Measurements from ENCODE around the gene NPVF.
A peak's percentile ranks its signal among the peaks of the same experiment; 100 is the strongest.

Gene NPVF

DNA sequence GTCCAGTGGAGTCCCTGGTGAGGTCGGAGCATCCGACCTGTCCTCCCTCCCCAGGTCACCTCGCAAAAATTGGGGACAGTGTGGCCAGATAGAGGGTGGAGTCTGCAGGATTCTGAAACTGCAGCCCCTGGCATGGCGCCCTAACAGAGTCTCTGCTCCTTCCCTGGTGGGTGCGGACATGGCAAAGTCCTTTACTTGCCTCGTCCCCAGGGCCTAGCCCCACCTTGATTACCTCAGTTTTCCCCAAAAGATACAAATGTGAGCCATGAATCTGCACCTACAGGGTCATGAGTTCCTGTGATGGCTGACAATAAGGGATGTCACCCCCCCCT lies 47.7 kb downstream of the NPVF start:
- TF ChIP-seq CTCF (conservative IDR thresholded peaks at IDR 0.05; ENCODE audit: low read length) = no peak
- peak overlapping the region; percentile 81 for H3K4me3 ChIP-seq (ENCODE audit: low read length)
- DNase-seq (ENCODE audit: low read depth) = no peak

DNA sequence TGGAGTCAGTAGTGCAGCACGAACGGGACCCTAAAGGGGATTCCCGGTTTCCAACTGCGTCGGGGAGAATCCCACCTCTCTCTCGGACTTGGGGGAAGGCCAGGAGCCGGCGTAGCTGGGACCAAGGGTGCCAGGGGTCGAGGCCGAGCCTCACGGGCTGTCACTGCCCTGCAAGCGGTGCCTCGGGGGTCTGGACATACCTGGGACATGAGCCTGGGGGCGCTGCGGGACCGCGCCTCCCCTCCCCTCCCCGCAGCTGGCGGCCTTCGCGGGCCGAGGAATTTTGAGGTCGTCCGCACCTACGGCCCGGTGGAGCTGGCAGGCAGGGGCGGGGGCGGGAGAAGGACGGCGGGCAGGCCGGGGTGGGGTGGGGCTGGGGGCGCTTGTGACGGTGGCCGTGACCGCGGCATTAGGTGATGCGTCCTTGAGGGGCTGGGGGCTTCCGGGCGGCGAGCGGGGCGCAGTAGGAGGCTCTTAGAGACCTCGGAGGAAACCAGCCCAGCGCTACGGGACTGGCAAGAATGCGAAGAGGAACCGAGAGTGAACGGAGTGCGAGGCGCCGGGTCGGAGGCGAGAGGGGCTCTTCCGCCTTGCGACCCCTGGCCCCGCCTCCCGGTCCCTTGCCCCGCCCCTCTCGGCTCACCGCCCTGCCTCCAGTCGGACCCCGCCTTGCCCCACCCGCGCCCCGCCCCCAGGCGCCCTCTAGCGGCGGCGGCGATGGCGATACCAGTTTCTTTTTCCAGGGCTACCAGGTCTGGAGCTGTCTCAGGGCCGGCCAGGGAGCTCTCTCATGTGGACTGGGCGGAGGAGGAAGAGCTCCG lies 48.3 kb downstream of the NPVF start:
- peak; percentile 49 for TF ChIP-seq CTCF (conservative IDR thresholded peaks at IDR 0.05; ENCODE audit: low read length)
- H3K4me3 ChIP-seq (ENCODE audit: low read length) = peak overlapping the region; percentile 81
- DNase-seq (ENCODE audit: low read depth) = peak; percentile 75

- peak overlapping the region; percentile 81 for H3K4me3 ChIP-seq (ENCODE audit: low read length)
- no peak for TF ChIP-seq CTCF (conservative IDR thresholded peaks at IDR 0.05; ENCODE audit: low read length)
- DNase-seq (ENCODE audit: low read depth) = no peak
Observed at GRCh38 chr7:25179325-25179724, 49.0 kb downstream of the NPVF start.
